H1 (cell line): ENCODE data around the gene ZGLP1. TPM values are rescaled to one million over a fixed set of nuclear protein-coding genes. Genes with fewer than 3 reads are reported as not detected.

Source experiments
- KDM1A ChIP-seq: fragments of 200-600, 300-600 bp; sonication (generic); IDR thresholded peaks from 2 replicates; pipeline ENCODE4 v1.7.1; 2016; ENCODE audit warnings: mild to moderate bottlenecking, low read length, borderline replicate concordance
- polyA plus RNA-seq, 7 experiments: library from polyadenylated mRNA; depleted of rRNA in 3 of 7; stranded (reverse) in 5 of 7; unstranded in 2 of 7; fragments of >200 nt in 5 of 7; fragments of 200-250 nt in 2 of 7; gene quantifications; 1 replicate in 5 of 7; 2 replicates in 1 of 7; 4 replicates in 1 of 7; pipeline versions ENCODE4 v1.2.1 to v1.2.3, GENCODE V29; 2011 to 2013; ENCODE audit warnings: missing spikeins in 2 of 7, mixed read lengths in 2 of 7
- total RNA-seq: library from RNA; stranded (reverse); fragmentation: NEBNext Ultra II Directional; extraction: Animal tissue kit (Norgen Biotek cat#: 25700); gene quantifications from 2 replicates; pipeline ENCODE4 v1.2.1, GENCODE V29; 2021
- TF ChIP-seq, protein P1 (sequence below): IDR thresholded peaks from 2 replicates; pipeline ENCODE4 v1.6.1; 2012; ENCODE audit warnings: inconsistent platforms

The ZGLP1 gene
- total and polyA plus RNA-seq, 2 of the 8 experiments (the other 6 are each of a cell fraction or from before 2014, with no cell fraction given), result 4.2 to 5.1 TPM

- TF ChIP-seq, protein P1, sequence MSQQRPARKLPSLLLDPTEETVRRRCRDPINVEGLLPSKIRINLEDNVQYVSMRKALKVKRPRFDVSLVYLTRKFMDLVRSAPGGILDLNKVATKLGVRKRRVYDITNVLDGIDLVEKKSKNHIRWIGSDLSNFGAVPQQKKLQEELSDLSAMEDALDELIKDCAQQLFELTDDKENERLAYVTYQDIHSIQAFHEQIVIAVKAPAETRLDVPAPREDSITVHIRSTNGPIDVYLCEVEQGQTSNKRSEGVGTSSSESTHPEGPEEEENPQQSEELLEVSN, result no peak
- TF ChIP-seq KDM1A, result no peak
Observed at GRCh38 chr19:10279737-10280442, 29.7 kb downstream of the ZGLP1 start (continued).
